ENCODE measurements around the gene VCAN. TPM values are rescaled to one million over a fixed set of nuclear protein-coding genes. Genes with fewer than 3 reads are reported as not detected.

VCAN gene
- total RNA-seq, 1 experiment from 2014 or later = 31.4 TPM

GRCh38 chr5:83490203-83490602, 18.7 kb downstream of the VCAN start:
- DNase-seq = no peak
- no peaks in the 10 kb centered on the region for H3K27me3 Mint-ChIP-seq (ENCODE audit: unreplicated experiment)
- TF ChIP-seq CTCF (IDR thresholded peaks at IDR 0.05; ENCODE audit: unreplicated experiment) = no peak
- no peak overlapping the region for H3K27ac Mint-ChIP-seq (ENCODE audit: unreplicated experiment)
- no peaks in the 10 kb centered on the region for H3K36me3 Mint-ChIP-seq (ENCODE audit: insufficient read depth, unreplicated experiment)
- CTCF ChIA-PET = no interaction called here
- intact Hi-C loops (cut with micrococcal nuclease; ENCODE audit: unreplicated experiment) = no loop called here
- BruUV-seq (replicated peaks) = no TSS peak
- no peak overlapping the region for H3K4me3 Mint-ChIP-seq (ENCODE audit: low read depth, unreplicated experiment)
- H3K9me3 Mint-ChIP-seq (ENCODE audit: low read depth, unreplicated experiment) = peaks cover 2% of the 10 kb centered on the region
- H3K4me1 Mint-ChIP-seq (ENCODE audit: low read depth, unreplicated experiment) = peaks cover 16% of the 10 kb centered on the region

- Mint-ChIP-seq H3K27ac (ENCODE audit: unreplicated experiment) (no peak overlapping the region), H3K27me3 (ENCODE audit: unreplicated experiment) (no peaks in the 10 kb centered on the region), H3K9me3 (ENCODE audit: low read depth, unreplicated experiment) (no peaks in the 10 kb centered on the region), H3K4me3 (ENCODE audit: low read depth, unreplicated experiment) (no peak overlapping the region), H3K36me3 (ENCODE audit: insufficient read depth, unreplicated experiment) (no peaks in the 10 kb centered on the region), H3K4me1 (ENCODE audit: low read depth, unreplicated experiment) (peaks cover 16% of the 10 kb centered on the region)
- TF ChIP-seq CTCF (IDR thresholded peaks at IDR 0.05; ENCODE audit: unreplicated experiment) = no peak
- no TSS peak for BruUV-seq (replicated peaks)
- DNase-seq = no peak
- CTCF ChIA-PET = interaction anchor here (0.6 kb wide), 1 partner anchor 31 kb away, joined by 3 read pairs; no protein-coding TSS in a partner anchor
- intact Hi-C loops (cut with micrococcal nuclease; ENCODE audit: unreplicated experiment) = no loop called here
These were observed 20.8 kb downstream of the VCAN start for GRCh38 chr5:83492331-83492730.

GRCh38 chr5:83493644-83494043, 22.1 kb downstream of the VCAN start:
- CTCF ChIA-PET = interaction anchor here (1.3 kb wide), 1 partner anchor 18 kb away, joined by 3 read pairs; no protein-coding TSS in a partner anchor
- no peaks in the 10 kb centered on the region for H3K27me3 Mint-ChIP-seq (ENCODE audit: unreplicated experiment)
- no peaks in the 10 kb centered on the region for H3K9me3 Mint-ChIP-seq (ENCODE audit: low read depth, unreplicated experiment)
- DNase-seq = no peak
- peaks cover 5% of the 10 kb centered on the region for H3K36me3 Mint-ChIP-seq (ENCODE audit: insufficient read depth, unreplicated experiment)
- no peak overlapping the region for H3K4me3 Mint-ChIP-seq (ENCODE audit: low read depth, unreplicated experiment)
- no TSS peak for BruUV-seq (replicated peaks)
- TF ChIP-seq CTCF (IDR thresholded peaks at IDR 0.05; ENCODE audit: unreplicated experiment) = no peak
- intact Hi-C loops (cut with micrococcal nuclease; ENCODE audit: unreplicated experiment) = no loop called here
- H3K4me1 Mint-ChIP-seq (ENCODE audit: low read depth, unreplicated experiment) = peaks cover 16% of the 10 kb centered on the region
- H3K27ac Mint-ChIP-seq (ENCODE audit: unreplicated experiment) = peak overlapping the region; percentile 20

- H3K4me1 Mint-ChIP-seq (ENCODE audit: low read depth, unreplicated experiment) = peaks cover 16% of the 10 kb centered on the region
- intact Hi-C loops (cut with micrococcal nuclease; ENCODE audit: unreplicated experiment) = no loop called here
- H3K27me3 Mint-ChIP-seq (ENCODE audit: unreplicated experiment) = no peaks in the 10 kb centered on the region
- no peak for DNase-seq
- TF ChIP-seq CTCF (IDR thresholded peaks at IDR 0.05; ENCODE audit: unreplicated experiment) = no peak
- BruUV-seq (replicated peaks) = no TSS peak
- H3K9me3 Mint-ChIP-seq (ENCODE audit: low read depth, unreplicated experiment) = no peaks in the 10 kb centered on the region
- H3K4me3 Mint-ChIP-seq (ENCODE audit: low read depth, unreplicated experiment) = no peak overlapping the region
- H3K27ac Mint-ChIP-seq (ENCODE audit: unreplicated experiment) = peak overlapping the region; percentile 20
- peaks cover 5% of the 10 kb centered on the region for H3K36me3 Mint-ChIP-seq (ENCODE audit: insufficient read depth, unreplicated experiment)
- CTCF ChIA-PET = interaction anchor here (0.6 to 1.3 kb wide), 2 partner anchors 18 to 1050 kb away, joined by 3 to 5 read pairs; no protein-coding TSS in a partner anchor
These were observed 22.6 kb downstream of the VCAN start for GRCh38 chr5:83494087-83494620.
